Medulla oblongata (tissue), 1 donor: Measurements from ENCODE around the gene FCGBP.
A peak's percentile ranks its signal among the peaks of the same experiment; 100 is the strongest.
"Not testable (repeated sequence)": the region's sequence is repeated elsewhere in the genome, so short reads cannot be mapped to it uniquely, and the experiment has no call there.

ENCODE experiments used
- DNase-seq: peaks from one replicate; pipeline ENCODE4 v3.0.0-alpha.2; 2015; ENCODE audit errors: extremely low spot score

The FCGBP gene

DNA sequence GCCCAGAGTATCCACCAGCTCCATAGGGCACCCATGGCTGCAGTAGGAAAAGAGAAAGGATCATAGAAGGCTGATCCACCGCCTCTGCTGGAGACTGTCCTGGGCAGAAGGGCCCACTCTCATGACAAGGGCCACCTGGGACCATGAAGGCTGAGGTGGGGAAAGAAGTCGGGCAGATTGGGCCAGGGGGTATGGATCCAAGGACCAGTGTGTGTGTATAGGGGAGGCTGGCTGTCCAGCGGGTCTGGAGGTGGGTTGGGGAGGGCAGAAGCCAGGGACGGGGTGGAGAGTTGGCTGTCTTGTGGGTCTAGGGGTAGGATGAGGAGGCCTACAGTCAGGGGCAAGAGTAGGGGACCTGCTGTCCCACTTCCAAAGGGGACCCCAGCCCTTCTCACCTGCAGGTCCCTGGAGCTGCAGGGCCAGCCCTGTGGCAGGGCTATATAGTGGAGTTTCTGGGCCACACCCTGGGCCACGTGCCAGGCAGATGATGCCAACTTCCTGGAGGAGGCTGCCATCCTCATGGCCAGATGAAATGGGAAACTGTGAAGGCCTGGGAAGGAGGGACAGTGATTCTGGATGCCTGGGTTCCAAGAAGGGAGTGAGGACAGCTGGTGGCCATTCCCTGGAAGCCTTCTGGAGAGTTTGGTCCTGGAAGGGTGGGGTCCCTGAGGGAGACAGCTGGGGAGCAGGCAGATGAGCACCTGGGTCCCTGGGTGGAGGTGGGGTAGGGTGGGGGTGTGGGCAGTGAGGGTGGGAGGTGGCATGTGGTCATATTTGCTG lies at the start of gene FCGBP:
Gene FCGBP (minus strand): TSS at position 51 of the 780 bp plus-strand sequence.
- DNase-seq, result no peak

DNA sequence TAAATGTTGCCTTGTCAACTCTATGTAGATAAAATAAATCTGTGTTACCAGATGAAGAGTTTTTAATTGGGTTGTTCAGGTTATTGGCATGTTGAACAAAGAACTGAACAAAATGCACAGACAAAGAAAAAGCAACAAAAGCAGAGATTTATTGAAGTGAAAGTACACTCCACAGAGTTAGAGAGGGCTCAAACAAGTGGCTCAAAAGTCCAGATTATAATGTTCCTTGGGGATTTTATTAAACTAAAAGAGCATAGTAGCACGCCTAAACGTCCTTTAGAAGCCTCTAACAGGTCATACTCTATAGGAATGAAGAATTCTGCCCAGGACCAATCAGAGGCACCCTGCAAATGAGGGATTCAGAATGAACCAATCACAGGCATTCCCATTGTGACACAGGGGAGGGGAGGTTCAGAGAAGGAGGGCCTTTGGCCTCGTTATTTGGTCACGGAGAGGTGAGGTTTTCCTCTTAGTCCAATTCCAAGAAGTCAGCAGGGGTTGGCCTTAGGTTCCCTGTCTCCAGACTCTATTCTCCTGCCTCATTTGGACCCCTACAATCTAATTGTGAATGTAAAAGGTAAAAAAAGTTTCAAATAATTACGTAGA lies 49.4 kb upstream of the FCGBP start:
- DNase-seq, result no peak

DNA sequence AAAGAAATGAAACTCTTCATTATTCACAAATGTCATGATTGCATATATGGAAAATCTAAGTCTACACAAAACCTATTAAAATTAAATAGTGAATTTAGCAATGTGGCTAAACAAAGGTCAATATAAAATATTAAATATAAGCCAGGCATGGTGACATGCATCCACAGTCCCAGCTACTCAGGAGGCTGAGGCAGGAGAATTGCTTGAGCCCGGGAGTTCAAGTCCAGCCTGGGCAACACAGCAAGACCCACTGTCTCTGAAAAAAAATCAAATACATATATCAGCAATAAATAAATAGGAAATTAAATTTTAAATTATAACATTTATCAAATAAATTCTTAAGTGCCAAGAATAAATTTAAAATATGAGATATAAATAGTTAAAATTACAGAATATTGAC lies 48.4 kb upstream of the FCGBP start:
- no peak for DNase-seq

DNA sequence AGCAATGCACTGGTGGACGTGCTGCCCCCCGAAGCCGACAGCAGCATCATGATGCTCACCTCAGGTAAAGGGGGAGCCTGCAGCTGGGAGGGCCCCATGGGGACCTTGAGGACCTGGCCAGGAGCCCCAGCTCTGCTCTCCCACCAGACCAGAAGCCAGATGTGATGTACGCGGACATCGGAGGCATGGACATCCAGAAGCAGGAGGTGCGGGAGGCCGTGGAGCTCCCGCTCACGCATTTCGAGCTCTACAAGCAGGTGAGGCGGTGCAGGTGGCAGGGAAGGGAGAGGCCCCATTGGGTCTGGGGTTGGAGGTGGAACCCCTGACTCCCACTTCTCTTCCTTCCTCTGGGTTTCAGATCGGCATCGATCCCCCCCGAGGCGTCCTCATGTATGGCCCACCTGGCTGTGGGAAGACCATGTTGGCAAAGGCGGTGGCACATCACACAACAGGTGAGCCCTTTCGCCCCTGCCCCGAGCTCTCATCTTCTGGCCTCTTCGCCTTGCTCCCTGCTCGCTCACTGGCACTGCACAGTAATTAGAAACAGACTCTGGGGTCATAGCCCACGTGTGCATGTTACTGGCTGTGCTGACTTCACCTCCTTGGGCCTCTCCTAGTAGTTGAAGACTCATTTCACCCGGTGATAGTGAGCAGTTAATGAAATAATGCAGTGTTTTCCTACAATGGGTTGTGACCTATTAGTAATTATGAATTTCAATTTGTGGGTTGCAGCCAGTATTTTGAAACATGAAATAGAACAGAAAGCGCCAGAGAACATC lies 40.1 kb upstream of the FCGBP start:
- DNase-seq, result no peak

GRCh38 chr19:39971380-39972035 lies 37.1 kb upstream of the FCGBP start:
- DNase-seq, result no peak

DNA sequence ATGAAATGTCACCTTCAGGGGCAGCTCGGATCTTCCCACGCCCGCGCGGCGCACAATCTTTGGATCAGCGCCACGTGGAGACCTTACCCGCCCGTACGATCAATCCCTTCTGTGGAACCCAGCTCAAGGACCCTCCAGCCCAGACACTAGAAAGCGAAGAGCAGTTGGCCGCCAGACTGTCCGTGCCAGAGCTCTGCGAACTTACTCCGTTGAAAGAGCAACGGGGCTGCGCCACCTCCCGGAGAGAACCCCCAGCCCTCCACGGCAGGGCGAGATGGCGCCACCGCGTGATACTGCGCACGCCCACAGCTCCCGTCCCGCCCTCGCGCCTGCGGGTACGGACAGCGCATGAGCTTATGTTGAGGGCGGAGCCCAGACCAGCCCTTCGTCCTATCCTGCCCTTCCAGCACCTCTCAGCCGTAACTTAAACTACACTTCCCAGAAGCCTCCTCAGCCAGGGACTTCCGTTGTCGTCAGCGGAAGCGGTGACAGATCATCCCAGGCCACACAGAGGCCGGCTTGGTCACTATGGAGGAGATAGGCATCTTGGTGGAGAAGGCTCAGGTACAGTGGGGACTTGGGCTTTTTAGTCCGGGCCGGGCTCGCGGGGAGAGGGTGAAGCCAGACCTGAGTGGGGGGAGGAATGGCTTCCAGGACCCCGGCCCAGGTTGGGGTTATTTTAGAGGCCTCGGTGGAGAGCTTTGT lies 36.4 kb upstream of the FCGBP start, which contains the start of gene PSMC4:
Gene PSMC4 (plus strand): TSS at position 491 of the 705 bp plus-strand sequence. CDS start 38 bp downstream, at position 529.
- DNase-seq, result peak; percentile 100

DNA sequence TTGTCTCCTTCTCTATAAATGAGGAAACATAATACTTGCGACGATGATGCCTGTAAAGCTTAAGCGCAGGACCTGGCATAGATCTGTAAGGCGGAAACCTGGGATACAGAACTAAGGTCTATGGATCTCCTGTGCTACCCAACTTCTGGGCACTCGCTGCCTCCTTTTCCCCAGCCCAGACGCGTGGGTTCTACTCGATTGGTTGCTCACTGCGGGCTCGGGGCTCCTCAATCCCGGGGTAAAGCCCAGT lies 35.9 kb upstream of the FCGBP start:
- DNase-seq, result no peak

GRCh38 chr19:39969681-39970424 lies 35.4 kb upstream of the FCGBP start:
- DNase-seq, result no peak

- no peak for DNase-seq
Measured at GRCh38 chr19:39969266-39969665, 34.8 kb upstream of the FCGBP start.

DNA sequence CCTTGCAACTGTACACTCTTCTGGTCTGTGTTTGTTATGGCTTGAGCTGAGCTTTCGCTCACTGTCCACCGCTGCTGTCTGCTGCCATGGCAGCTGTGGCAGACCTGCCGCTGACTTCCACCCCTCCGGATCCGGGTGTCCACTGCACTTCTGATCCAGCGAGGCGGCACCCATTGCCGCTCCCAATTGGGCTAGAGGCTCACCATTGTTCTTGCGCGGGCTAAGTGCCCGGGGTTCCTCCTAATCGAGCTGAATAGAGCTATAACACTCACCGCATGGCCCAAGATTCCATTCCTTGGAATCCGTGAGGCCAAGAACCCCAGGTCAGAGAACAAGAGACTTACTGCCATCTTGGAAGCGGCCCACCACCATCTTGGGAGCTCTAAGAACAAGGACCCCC lies 34.4 kb upstream of the FCGBP start:
- no peak for DNase-seq

- DNase-seq, result no peak
Measured at GRCh38 chr19:39967561-39967960, 33.1 kb upstream of the FCGBP start.

GRCh38 chr19:39966617-39967016 lies 32.2 kb upstream of the FCGBP start:
- DNase-seq, result no peak

- DNase-seq, result no peak
Measured at GRCh38 chr19:39963898-39964297, 29.5 kb upstream of the FCGBP start.

DNA sequence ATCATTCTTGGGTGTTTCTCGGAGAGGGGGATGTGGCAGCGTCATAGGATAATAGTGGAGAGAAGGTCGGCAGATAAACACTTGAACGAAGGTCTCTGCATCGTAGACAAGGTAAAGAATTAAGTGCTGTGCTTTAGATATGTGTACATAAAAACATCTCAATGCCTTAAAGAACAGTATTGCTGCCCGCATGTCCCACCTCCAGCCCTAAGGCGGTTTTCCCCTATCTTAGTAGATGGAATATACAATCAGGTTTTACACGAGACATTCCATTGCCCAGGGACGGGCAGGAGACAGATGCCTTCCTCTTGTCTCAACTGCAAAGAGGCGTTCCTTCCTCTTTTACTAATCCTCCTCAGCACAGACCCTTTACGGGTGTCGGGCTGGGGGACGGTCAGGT lies 25.0 kb upstream of the FCGBP start:
- not testable (repeated sequence) for DNase-seq

GRCh38 chr19:39958942-39959341 lies 24.5 kb upstream of the FCGBP start:
- DNase-seq, result not testable (repeated sequence)

DNA sequence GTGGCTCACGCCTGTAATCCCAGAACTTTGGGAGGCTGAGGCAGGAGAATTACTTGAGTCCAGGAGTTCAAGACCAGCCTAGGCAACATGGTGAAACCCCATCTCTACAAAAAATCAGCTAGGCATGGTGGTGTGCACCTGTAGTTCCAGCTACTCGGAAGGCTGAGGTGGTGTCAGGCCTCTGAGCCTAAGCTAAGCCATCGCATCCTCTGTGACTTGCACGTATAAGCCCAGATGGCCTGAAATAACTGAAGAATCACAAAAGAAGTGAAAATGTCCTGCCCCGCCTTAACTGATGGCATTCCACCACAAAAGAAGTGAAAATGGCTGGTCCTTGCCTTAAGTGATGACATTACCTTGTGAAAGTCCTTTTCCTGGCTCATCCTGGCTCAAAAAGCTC lies 23.5 kb upstream of the FCGBP start:
- not testable (repeated sequence) for DNase-seq

DNA sequence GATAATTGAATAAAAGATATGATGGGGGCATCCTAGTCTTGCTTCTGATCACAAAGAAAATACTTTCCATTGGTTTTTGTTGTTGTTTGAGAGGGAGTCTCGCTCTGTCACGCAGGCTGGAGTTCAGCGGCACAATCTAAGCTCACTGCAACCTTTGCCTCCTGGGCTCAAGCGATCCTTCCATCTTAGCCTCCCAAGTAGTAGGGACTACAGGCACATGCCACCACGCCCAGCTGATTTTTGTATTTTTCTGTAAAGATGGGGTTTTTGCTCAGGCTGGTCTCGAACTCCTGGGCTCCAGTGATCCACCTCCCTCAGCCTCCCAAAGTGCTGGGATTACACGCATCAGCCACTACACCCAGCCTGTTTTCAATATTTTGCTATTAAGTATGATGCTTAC lies 19.5 kb upstream of the FCGBP start:
- no peak for DNase-seq

DNA sequence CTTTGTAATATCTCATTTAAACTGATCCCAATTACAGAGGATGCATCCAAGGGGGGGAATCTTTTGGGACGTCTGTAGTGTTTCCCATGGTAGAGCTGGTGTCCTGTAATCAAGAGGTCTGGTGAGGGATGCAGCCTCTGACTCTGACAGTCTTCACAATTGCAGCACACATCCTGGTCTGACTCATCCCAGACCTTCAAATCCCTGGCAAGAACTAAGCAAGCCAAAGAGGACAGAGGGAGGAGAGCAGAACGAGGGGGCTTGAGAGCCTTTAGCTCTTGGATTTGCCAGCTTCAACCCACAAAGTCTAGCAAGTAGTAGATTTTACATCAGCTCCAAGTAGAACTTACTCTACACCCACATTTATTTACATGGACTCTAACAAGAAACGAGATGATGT lies 17.3 kb upstream of the FCGBP start:
- no peak for DNase-seq

DNA sequence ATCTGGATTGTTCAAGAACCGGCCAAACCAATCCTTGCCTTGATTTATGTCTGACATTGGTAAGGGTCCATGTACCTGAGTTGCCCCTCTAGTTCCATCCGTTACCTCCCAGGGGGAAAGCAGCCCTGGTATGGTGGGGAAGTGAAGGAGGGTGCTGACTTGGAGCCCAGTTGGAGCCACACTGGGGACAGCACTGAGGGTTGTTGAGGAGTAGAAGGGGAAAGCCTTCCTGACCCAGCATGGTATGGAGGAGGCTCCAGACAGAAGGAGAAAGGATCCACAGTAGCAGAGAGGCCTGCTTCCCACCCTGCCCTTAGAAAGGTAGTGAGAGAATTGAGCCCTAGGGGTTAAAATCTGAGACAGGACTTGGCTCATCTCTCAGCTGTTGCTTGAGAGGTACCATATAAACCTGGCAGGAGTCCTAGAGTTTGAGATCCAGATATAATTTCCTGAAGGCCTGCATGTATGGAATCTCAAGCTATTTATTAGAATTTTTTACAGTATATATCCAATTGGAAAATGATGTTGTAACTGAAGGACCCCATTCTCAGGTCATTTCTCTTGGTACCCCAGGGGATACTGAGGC lies 16.7 kb upstream of the FCGBP start:
- no peak for DNase-seq

DNA sequence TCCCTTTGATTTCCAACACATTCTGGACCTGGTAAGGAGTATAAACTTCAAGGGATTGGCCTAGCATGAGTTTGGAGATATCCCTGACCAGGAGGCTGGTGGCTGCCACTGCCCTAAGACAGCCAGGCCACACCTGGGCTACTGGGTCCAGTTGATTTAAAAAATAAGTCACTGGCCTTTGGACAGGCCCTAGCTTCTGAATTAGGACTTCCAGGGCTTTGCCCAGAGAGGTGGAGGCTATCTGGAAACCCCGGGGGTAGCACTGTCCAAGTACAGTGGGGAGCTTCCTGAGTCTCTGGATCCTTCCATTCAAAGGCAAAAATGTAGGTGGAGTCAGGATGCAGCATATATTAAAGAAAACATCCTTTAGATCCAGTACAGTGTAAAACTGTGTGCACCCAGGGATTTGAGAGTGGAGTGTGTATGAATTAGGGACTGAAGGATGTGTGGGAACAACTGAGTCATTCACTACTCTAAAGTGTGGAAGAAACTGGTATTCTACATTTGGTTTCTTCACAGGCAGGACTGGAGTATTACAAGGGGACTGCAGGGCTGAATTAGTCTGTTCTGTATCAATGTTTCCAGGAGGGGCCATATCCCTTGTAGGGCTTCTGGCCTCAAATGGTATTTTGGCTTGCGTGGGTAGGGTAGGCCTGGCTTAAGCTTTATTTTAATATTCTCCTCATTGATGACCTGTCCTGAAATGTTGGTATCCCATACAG lies 14.8 kb upstream of the FCGBP start:
- DNase-seq, result no peak
